HEK293 (cell line): ENCODE results near the gene MUS81.
A peak's percentile ranks its signal among the peaks of the same experiment; 100 is the strongest.

Source experiments
- CTCF ChIA-PET: fragments of 350-600 bp; formaldehyde crosslinking; extraction: SDS; loops from one replicate; lab custom pipeline; 2021; ENCODE audit warnings: antibody characterized with exemption; lab: Yijun Ruan, JAX
- POLR2A ChIA-PET: fragments of 300-600 bp; formaldehyde crosslinking; extraction: SDS; loops from one replicate; lab custom pipeline; 2020; ENCODE audit warnings: antibody characterized with exemption, inconsistent platforms; lab: Yijun Ruan, JAX
- H3K27ac ChIP-seq: fragments of 200-500 bp; sonication (Bioruptor generic); 2 replicates; pipeline ENCODE4 v1.5.1; 2014; ENCODE audit warnings: low read depth, low read length, control low read depth, inconsistent platforms; ENCODE audit errors: extremely low read depth
- H3K36me3 ChIP-seq, 2 experiments: fragments of 200-500 bp in 1 of 2; sonication (Bioruptor generic) in 1 of 2; 1 replicate in 1 of 2; 2 replicates in 1 of 2; pipeline ENCODE4 v1.5.1; 2014 to 2017; ENCODE audit warnings: inconsistent platforms in 2 of 2, low read length in 2 of 2; ENCODE audit not compliant: control insufficient read depth in 2 of 2, insufficient read depth in 1 of 2
- H3K4me1 ChIP-seq: fragments of 200-500 bp; sonication (Bioruptor generic); 2 replicates; pipeline ENCODE4 v1.5.1; 2014; ENCODE audit warnings: mild to moderate bottlenecking, low read length, inconsistent platforms; ENCODE audit not compliant: control insufficient read depth, insufficient read depth
- H3K4me3 ChIP-seq: 2 replicates; pipeline ENCODE4 v1.5.1; 2011; ENCODE audit warnings: low read depth, mild to moderate bottlenecking, control low read depth, low read length, moderate library complexity
- H3K9me3 ChIP-seq: fragments of 200-500 bp; sonication (Bioruptor generic); 2 replicates; pipeline ENCODE4 v1.5.1; 2014; ENCODE audit warnings: low read depth, low read length, inconsistent platforms; ENCODE audit not compliant: control insufficient read depth, insufficient read depth
- HOXD13 ChIP-seq: sonication (generic); formaldehyde crosslinking; IDR thresholded peaks from 2 replicates; pipeline ENCODE4 v1.8.0; 2022; ENCODE audit warnings: missing genetic modification reagents, borderline replicate concordance
- KLF8 ChIP-seq: fragments of 450-650 bp; formaldehyde crosslinking; IDR thresholded peaks from 2 replicates; pipeline ENCODE4 v1.5.1; 2016; ENCODE audit warnings: missing biosample characterization, missing genetic modification characterization
- PRDM4 ChIP-seq: fragments of 450-650 bp; formaldehyde crosslinking; IDR thresholded peaks from 2 replicates; pipeline ENCODE4 v1.5.1; 2017; ENCODE audit warnings: missing biosample characterization, missing genetic modification characterization
- SCRT2 ChIP-seq: fragments of 450-650 bp; formaldehyde crosslinking; IDR thresholded peaks from 2 replicates; pipeline ENCODE4 v1.5.1; 2016; ENCODE audit warnings: missing biosample characterization, missing genetic modification characterization
- ZBTB11 ChIP-seq: fragments of 450-650 bp; formaldehyde crosslinking; conservative IDR thresholded peaks from 2 replicates; pipeline ENCODE4 v1.5.1; 2016; ENCODE audit warnings: low read depth, missing biosample characterization, missing genetic modification characterization
- ZFHX2 ChIP-seq: fragments of 450-650 bp; formaldehyde crosslinking; conservative IDR thresholded peaks from 2 replicates; pipeline ENCODE4 v1.5.1; 2016; ENCODE audit warnings: missing biosample characterization, missing genetic modification characterization
- ZIC2 ChIP-seq: fragments of 450-650 bp; formaldehyde crosslinking; IDR thresholded peaks from 2 replicates; pipeline ENCODE4 v1.5.1; 2016; ENCODE audit warnings: missing biosample characterization, missing genetic modification characterization
- ZNF155 ChIP-seq: fragments of 450-650 bp; formaldehyde crosslinking; IDR thresholded peaks from 2 replicates; pipeline ENCODE4 v1.5.1; 2016; ENCODE audit warnings: missing biosample characterization, missing genetic modification characterization
- ZNF157 ChIP-seq: fragments of 450-650 bp; formaldehyde crosslinking; IDR thresholded peaks from 2 replicates; pipeline ENCODE4 v1.5.1; 2016; ENCODE audit warnings: missing biosample characterization, missing genetic modification characterization
- ZNF23 ChIP-seq: fragments of 450-650 bp; formaldehyde crosslinking; IDR thresholded peaks from 2 replicates; pipeline ENCODE4 v1.5.1; 2016; ENCODE audit warnings: missing biosample characterization, missing genetic modification characterization, borderline replicate concordance
- ZNF274 ChIP-seq, 2 experiments: fragments of 200-500 bp in 1 of 2; fragments of 450-650 bp in 1 of 2; sonication (Bioruptor generic) in 1 of 2; formaldehyde crosslinking in 1 of 2; IDR thresholded peaks; 2 replicates each; pipeline versions ENCODE4 v1.5.1 to v1.6.1; 2014 to 2016; ENCODE audit warnings: borderline replicate concordance in 1 of 2, inconsistent platforms in 1 of 2, low read length in 1 of 2, missing biosample characterization in 1 of 2, missing genetic modification characterization in 1 of 2
- ZNF341 ChIP-seq: fragments of 450-650 bp; formaldehyde crosslinking; IDR thresholded peaks from 2 replicates; pipeline ENCODE4; 2016; ENCODE audit warnings: low read depth, missing biosample characterization, missing genetic modification characterization
- ZNF416 ChIP-seq: fragments of 450-650 bp; formaldehyde crosslinking; IDR thresholded peaks from 2 replicates; pipeline ENCODE4 v1.5.1; 2016; ENCODE audit warnings: missing biosample characterization, missing genetic modification characterization
- ZNF423 ChIP-seq: fragments of 450-650 bp; formaldehyde crosslinking; IDR thresholded peaks from 2 replicates; pipeline ENCODE4 v1.5.1; 2016; ENCODE audit warnings: missing biosample characterization, missing genetic modification characterization
- ZNF473 ChIP-seq: fragments of 450-650 bp; formaldehyde crosslinking; IDR thresholded peaks from 2 replicates; pipeline ENCODE4 v1.5.1; 2017; ENCODE audit warnings: missing biosample characterization, missing genetic modification characterization
- ZNF600 ChIP-seq: fragments of 450-650 bp; formaldehyde crosslinking; IDR thresholded peaks from 2 replicates; pipeline ENCODE4 v1.5.1; 2016; ENCODE audit warnings: missing biosample characterization, missing genetic modification characterization
- ZNF664 ChIP-seq: fragments of 450-650 bp; formaldehyde crosslinking; IDR thresholded peaks from 2 replicates; pipeline ENCODE4 v1.5.1; 2016; ENCODE audit warnings: missing biosample characterization, missing genetic modification characterization
- ZNF707 ChIP-seq: fragments of 450-650 bp; formaldehyde crosslinking; IDR thresholded peaks from 2 replicates; pipeline ENCODE4 v1.5.1; 2016; ENCODE audit warnings: missing biosample characterization, missing genetic modification characterization
- ZSCAN18 ChIP-seq: fragments of 450-650 bp; formaldehyde crosslinking; IDR thresholded peaks from 2 replicates; pipeline ENCODE4 v1.5.1; 2016; ENCODE audit warnings: missing biosample characterization, missing genetic modification characterization
- ZSCAN30 ChIP-seq: fragments of 450-650 bp; IDR thresholded peaks from 2 replicates; pipeline ENCODE4 v1.5.1; 2018; ENCODE audit warnings: missing biosample characterization, mild to moderate bottlenecking, missing genetic modification characterization, moderate library complexity

Gene MUS81

GRCh38 chr11:65870706-65871681 lies 10.8 kb downstream of the MUS81 start:
- POLR2A ChIA-PET = interaction anchor here (0.6 to 6.6 kb wide), 11 partner anchors 10 to 123 kb away, joined by 3 to 111 read pairs (median 4); partner anchors contain the start of genes CCDC85B, CFL1, FIBP and FOSL1
- H3K27ac ChIP-seq = no peak overlapping the region
- H3K36me3 ChIP-seq = peaks cover 0 to 21% of the 10 kb centered on the region in 2 experiments; a peak in 1 of 3 replicates
- peak; percentile 65 for TF ChIP-seq ZNF341 (tag by site-specific recombination)
- no peak for TF ChIP-seq HOXD13
- no peak for TF ChIP-seq ZNF23 (tag by site-specific recombination)
- TF ChIP-seq ZNF274 (IDR thresholded peaks at IDR 0.05; ENCODE audit: low read length) = no peak
- no peak for TF ChIP-seq ZNF274 (tag by site-specific recombination; IDR thresholded peaks at IDR 0.05; ENCODE audit: borderline replicate concordance)
- no peak for TF ChIP-seq ZFHX2 (tag by site-specific recombination)
- no peak for TF ChIP-seq ZNF423
- no peak for TF ChIP-seq ZNF416 (tag by site-specific recombination)
- TF ChIP-seq ZNF157 (tag by site-specific recombination) = no peak
- no peak for TF ChIP-seq ZSCAN30 (tag by site-specific recombination)
- peak; percentile 84 for TF ChIP-seq ZIC2 (tag by site-specific recombination)
- TF ChIP-seq ZNF473 (tag by site-specific recombination) = no peak
- TF ChIP-seq SCRT2 = peak; percentile 70; the same call in 1 of the 2 replicates
- no peak for TF ChIP-seq KLF8 (tag by site-specific recombination)
- no peak for TF ChIP-seq ZSCAN18
- TF ChIP-seq PRDM4 (tag by site-specific recombination) = no peak
- 0 out of 2 replicates have a peak, but pooled peaks have one; percentile 33 for TF ChIP-seq ZNF600
- TF ChIP-seq ZNF664 (tag by site-specific recombination) = no peak
- no peak for TF ChIP-seq ZNF155 (tag by site-specific recombination)
- TF ChIP-seq ZNF707 (tag by site-specific recombination) = no peak
- TF ChIP-seq ZBTB11 = no peak
- H3K9me3 ChIP-seq = no peaks in the 10 kb centered on the region
- no peaks in the 10 kb centered on the region for H3K4me1 ChIP-seq
- H3K4me3 ChIP-seq = no peak overlapping the region
- CTCF ChIA-PET = interaction anchor here (0.7 to 4.2 kb wide), 5 partner anchors 11 to 54 kb away, joined by 3 to 37 read pairs (median 4); partner anchors contain the start of genes FIBP and MUS81
